Activated T-cell treated with anti-CD3 and anti-CD28 coated beads for 48 hours (primary cell): ENCODE data around the gene SETD1A.

Experiments used
- DNase-seq: peaks from one replicate; pipeline ENCODE4 v3.0.0-alpha.2; 2020; ENCODE audit warnings: low read depth

Gene SETD1A

GRCh38 chr16:30953511-30954124 lies 3.9 kb upstream of the SETD1A start:
- peak; percentile 61 for DNase-seq

GRCh38 chr16:30954993-30955392 lies 2.6 kb upstream of the SETD1A start:
- DNase-seq = no peak

GRCh38 chr16:30956601-30957455 lies 726 bp upstream of the SETD1A start:
- peak; percentile 89 for DNase-seq

- DNase-seq = no peak
Observed at GRCh38 chr16:30958175-30959079, 873 bp downstream of the SETD1A start.

- no peak for DNase-seq
Observed at GRCh38 chr16:30961384-30961783, 3.8 kb downstream of the SETD1A start.

GRCh38 chr16:30963925-30964511 lies 6.5 kb downstream of the SETD1A start:
- no peak for DNase-seq

- no peak for DNase-seq
Observed at GRCh38 chr16:30964574-30965226, 7.1 kb downstream of the SETD1A start.

- DNase-seq = no peak
Observed at GRCh38 chr16:30965436-30965835, 7.9 kb downstream of the SETD1A start.

- DNase-seq = no peak
Observed at GRCh38 chr16:30966033-30966619, 8.6 kb downstream of the SETD1A start.

- DNase-seq = no peak
Observed at GRCh38 chr16:30967795-30968194, 10.2 kb downstream of the SETD1A start.

- no peak for DNase-seq
Observed at GRCh38 chr16:30969246-30969842, 11.8 kb downstream of the SETD1A start.

- DNase-seq = no peak
Observed at GRCh38 chr16:30971298-30971697, 13.7 kb downstream of the SETD1A start.

GRCh38 chr16:30972872-30973271 lies 15.3 kb downstream of the SETD1A start:
- no peak for DNase-seq

GRCh38 chr16:30974348-30974747 lies 16.8 kb downstream of the SETD1A start:
- no peak for DNase-seq

GRCh38 chr16:30976486-30976885 lies 18.9 kb downstream of the SETD1A start:
- no peak for DNase-seq

- no peak for DNase-seq
Observed at GRCh38 chr16:30977502-30977901, 19.9 kb downstream of the SETD1A start.

- no peak for DNase-seq
Observed at GRCh38 chr16:30979170-30980022, 21.8 kb downstream of the SETD1A start.

- no peak for DNase-seq
Observed at GRCh38 chr16:30980023-30980371, 22.4 kb downstream of the SETD1A start.

- no peak for DNase-seq
Observed at GRCh38 chr16:30980434-30980833, 22.9 kb downstream of the SETD1A start.

GRCh38 chr16:30980959-30981358 lies 23.4 kb downstream of the SETD1A start:
- DNase-seq = no peak
